GM18517 (cell line): ENCODE data around the gene SRRM1.
A peak's percentile ranks its signal among the peaks of the same experiment; 100 is the strongest.

ENCODE experiments used
- ATAC-seq: cut with Tn5 transposase; IDR thresholded peaks from one replicate; pipeline ENCODE4 v1.9.1; 2021; ENCODE audit warnings: mild to moderate bottlenecking, moderate library complexity; ENCODE audit not compliant: unreplicated experiment

Gene SRRM1

DNA sequence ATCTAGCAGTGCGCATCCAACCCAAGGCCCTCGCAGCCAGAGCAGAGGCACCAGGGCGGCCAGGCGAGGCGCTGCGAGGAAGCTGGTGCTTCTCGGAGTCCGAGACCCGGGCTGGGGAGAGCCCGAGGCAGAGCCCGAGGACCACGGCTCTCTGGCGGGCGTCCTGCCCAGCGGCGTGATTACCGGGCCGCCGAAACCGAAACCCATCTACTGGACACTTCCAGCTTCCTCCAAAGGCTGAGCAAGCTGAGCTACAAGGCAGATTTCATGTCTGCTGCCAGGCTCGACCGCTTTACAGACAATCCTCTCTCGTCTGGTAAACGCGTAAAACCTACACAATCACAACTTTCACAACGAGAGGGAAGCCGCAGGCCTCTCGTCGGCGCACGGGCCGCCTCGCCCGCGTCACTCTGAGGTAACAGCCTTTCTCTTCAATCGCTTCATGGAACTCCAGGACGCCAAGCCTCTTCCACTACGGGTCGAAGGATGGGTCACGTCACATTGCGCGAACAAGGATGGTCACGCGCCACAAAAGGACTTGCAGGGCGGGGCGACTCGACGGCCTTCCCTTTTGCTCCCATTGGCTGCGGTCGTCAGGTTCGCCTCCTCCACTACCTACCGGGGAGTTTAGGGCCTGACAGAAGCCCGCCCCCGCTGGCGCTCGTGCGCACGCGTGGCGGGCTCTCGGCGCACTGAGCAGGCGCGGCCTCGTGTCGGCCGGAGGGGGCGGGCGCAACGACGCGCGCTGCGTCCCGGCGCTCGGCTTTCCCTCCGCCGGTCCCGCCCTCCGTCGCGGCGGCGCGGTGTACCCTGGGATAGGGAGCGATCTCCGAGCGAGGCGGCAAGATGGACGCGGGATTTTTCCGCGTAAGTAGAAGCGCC, at the start of gene SRRM1:
Gene SRRM1, plus strand, starts transcription at position 822 of the 882 bp plus-strand sequence. Its CDS starts 25 bp downstream, at position 847.
- ATAC-seq: peak; percentile 89

DNA sequence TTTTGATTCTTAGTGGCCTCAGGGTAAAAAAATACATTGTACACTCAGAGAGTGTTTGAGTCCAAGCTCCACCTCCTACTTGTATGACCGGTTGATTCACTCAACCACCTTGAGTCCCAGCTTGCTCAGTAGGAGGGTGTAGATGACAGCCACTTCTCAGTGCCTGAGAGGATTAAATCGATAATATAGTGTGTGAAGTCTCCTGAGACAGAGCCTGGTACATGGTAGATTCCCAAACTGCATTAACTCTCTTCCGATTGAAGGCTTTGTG, 48.8 kb upstream of the SRRM1 start:
- no peak for ATAC-seq

GRCh38 chr1:24596401-24596880, 46.7 kb upstream of the SRRM1 start:
- no peak for ATAC-seq

DNA sequence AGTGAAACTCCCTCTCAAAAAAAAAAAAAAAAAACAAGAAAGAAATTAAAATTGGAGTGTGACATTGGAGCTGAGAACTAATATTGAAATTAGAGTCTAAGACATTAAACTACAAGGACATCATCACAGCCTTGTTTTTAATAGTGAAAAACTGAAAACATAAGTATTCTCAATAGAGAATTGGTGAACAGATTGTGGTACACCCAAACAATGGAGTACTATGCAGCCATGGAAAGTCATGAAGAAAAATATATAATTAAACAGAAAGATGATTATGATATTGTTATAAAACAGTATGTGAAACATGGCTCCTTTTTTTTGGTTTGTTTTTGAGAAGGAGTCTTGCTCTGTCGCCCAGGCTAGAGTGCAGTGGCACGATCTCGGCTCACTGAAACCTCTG, 43.8 kb upstream of the SRRM1 start:
- no peak for ATAC-seq

GRCh38 chr1:24600551-24600950, 42.6 kb upstream of the SRRM1 start:
- ATAC-seq: no peak

DNA sequence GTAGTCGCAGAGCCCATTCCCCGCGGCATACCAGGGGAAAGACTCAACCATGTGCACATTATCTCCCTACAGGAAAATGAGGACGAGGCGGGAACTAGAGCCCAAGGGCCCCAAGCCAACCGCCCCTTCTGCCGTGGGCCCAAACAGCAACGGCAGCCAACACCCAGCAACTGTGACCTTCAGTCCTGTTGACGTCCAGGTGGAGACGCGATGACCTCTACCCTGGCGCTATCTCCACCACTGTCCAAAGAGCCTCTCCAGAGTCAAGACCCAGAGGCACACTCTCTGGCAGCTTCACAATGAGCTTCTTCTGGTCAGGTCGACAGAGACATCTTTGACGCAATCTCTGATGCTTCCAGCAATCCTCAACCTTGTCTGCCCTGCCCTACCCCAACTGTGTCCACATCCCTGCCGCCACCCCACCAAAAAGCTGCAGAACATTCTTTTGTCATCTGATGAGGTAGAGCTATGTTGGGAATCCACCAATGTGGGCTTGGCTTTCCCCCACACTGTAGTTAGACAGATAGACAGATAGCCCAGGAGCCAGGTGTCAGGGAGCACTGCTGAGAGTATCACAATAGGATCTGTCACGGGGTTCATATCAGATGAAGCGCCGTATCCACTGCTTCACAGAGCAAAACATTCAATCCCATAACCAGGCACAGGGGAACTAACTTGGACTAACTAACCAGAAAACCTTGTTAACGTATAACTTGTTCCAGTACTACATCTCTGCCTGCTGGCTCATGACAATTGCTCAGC, 37.4 kb upstream of the SRRM1 start:
- ATAC-seq: no peak

DNA sequence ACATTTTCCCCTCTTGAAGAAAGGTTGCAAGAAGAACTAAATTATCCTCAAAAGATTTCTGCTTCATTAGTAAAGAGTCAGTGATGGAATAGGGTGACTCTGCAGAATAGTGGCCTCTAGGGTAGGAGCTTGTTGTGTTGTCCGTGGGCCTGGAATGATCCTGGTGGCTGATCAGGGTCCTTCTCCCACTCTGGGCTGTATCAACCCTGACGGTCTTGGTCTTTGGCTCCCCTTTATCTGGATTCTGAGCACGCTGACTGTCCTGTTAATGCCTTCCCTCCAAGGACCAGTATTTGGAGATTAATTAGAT, 36.9 kb upstream of the SRRM1 start:
- no peak for ATAC-seq

DNA sequence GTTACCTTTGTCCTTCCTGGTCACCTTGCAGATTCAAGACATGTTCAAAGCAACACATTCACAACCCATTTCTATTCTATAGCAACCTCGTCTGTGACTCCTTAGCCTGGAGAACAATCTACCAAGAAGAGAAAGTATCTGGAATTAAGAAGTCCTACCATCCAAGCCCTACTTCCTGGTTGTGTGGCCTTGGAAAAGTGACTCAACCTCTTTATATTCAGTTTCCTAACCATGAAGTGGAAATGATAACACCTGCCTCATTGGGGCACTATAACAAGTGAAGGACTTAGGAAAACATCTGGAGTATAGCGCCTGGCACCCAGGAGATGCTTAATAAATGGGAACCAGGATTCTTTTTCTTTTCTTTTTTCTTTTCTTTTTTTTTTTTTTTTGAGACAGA, 36.5 kb upstream of the SRRM1 start:
- no peak for ATAC-seq

DNA sequence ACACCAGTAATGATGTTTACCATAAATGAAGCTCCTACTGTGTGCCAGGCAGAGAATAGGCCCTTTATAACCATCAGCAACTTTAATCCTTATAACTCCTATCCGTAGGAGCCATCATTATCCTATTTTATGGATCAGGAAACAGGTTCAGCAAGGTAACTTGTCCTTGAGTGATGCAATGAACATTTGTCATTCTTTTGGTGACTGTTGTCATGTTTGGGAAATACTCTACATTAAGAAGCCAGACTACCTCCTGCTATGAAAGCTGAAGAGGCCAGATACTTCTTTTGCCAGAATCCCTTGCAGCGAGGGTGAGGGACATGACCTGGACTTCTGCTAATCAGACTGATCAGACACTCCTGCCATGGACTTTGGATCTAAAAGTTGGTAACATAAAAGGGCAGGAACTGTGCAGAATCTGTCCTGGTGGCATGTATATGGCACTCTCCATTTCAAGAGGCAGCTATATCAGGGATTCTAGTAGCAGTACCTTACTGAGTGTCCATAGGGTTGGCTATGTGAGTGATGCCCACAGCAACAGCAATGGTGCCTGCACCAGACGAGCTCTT, 33.1 kb upstream of the SRRM1 start:
- no peak for ATAC-seq

- ATAC-seq: no peak
Measured at GRCh38 chr1:24619376-24619775, 23.7 kb upstream of the SRRM1 start.

DNA sequence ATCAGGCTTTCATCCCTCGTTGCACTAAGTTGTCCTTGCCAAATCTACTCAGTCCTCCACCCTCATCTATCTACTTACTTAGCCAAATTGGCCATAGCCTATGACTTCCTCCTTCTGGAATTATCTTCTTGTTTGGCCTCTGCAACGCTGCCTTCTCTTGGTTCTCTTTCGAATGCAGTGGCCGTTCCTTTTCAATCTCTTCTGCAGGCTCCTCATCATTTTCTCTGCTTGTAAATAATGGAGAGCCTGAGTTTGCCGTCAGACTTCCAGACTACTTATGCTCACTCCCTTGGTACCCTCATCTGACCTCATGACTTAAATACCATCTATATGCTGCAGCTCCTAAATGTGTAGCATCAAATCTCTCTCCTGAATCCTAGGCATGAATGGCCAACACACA, 22.4 kb upstream of the SRRM1 start:
- ATAC-seq: no peak

- ATAC-seq: no peak
Measured at GRCh38 chr1:24621121-24621520, 22.0 kb upstream of the SRRM1 start.

DNA sequence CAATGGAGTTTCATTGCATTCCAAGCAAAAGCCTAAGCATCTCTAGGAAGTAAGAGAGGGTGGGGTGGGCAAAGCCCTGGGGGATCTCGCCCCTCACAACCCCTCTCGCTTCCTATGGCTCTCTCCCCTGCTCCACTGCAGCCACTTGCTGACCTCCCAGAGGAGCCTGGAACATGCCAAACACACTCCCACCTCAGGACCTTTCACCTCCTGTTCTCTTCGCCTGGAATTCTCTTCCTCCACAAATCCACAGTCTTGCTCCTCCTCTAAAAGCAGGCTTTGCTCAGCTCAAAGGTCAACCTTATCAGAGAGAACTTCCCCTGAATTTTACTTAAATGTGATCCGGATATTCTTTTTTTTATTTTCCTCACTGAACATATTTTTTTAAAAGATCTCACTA, 20.9 kb upstream of the SRRM1 start:
- no peak for ATAC-seq

GRCh38 chr1:24632832-24633175, 10.3 kb upstream of the SRRM1 start:
- no peak for ATAC-seq

DNA sequence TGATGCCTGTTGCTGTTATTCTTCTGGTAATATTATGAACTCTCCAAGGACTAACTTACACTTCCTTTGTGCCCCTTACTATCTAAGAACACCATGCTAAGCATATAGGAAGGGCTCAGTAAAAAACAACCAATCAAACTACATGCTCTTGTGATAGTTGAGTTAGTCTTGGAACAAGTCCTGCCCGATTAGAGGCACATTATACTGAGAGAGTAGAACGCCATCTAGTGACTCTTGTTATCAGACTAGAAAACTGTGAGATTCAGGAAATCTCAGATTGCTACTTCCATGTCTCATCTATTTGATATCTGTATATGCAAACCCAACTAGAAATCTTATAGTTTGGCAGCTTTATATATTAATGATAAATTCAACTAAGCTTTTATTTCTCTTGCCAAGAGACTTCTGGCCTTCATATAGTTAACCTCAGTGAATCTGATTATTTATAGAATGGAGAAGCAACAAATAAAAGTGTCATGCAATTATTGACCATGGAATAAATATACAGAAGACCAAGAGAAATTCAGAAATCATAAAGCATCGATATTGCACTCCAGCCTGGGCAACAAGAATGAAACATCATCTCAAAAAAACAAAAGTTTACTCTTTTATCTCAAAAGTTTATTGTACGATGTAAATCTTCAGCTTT, 7.8 kb upstream of the SRRM1 start:
- ATAC-seq: no peak

- ATAC-seq: no peak
Measured at GRCh38 chr1:24636661-24637357, 6.3 kb upstream of the SRRM1 start.

DNA sequence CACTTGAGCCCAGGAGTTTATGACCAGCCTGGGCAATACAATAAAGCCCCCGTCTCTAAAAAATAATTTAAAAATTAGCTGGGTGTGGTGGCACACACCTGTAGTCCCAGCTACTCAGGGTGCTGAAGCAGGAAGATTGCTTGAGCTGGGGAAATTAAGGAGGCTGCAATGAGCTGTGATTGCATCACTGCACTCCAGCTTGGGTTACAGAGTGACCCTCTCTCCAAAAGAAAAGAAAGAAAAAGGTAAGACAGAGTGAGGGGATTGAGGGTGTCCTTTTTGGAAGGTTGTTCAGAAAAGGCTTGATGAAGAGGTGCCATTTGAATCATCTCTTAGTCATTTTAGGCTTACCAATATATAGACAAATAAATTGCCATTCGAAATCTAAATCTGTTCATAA, 4.0 kb upstream of the SRRM1 start:
- no peak for ATAC-seq

GRCh38 chr1:24639881-24640280, 3.2 kb upstream of the SRRM1 start:
- ATAC-seq: no peak

- no peak for ATAC-seq
Measured at GRCh38 chr1:24640288-24640687, 2.8 kb upstream of the SRRM1 start.

- no peak for ATAC-seq
Measured at GRCh38 chr1:24641646-24642151, 1.4 kb upstream of the SRRM1 start.
